Measurements from ENCODE around the gene DLX1. TPM values are rescaled to one million over a fixed set of nuclear protein-coding genes. Genes with fewer than 3 reads are reported as not detected.

Gene DLX1
- total RNA-seq, 1 experiment from 2014 or later = 0.87 TPM

DNA sequence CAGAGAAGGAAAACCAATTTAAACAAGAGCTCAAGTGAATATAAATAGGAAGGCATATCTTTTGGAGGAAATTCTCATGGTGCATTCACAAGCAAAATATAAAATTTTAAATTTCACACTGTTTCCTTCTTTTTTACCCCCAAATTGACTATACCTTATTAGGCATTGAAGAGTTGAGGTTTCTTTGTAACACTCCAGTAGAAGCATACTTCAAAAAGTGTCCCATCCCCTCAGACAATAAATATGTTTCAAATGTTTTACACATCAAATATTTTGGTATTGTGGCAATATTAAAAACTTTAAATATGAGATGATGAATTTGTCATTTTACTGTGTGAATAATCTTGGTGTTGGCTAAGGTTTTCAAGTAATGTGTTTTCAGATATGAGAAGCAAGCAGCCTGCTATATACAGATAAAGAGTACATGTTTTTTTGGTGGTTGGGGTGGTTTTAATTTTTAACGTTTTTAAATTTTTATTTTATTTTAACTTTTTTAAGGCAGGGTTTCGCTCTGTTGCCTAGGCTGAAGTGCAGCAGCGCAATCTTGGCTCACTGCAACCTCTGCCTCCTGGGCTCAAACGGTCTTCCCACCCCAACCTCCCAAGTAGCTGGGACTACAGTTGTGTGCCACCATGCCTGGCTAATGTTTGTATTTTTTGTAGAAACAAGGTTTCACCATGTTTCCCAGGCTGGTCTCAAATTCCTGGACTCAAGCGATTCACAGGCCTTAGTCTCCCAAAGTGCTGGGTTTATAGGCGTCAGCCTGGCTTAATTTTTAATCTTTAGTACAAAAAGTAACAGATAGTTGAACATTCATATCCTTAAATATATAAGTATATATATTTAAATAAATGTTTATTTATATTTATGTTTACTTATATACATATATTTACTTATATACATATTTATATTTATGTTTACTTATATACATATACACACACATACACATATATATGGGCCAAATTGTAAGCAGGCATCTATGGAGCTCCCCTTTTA lies 36.5 kb upstream of the DLX1 start:
- H3K4me1 ChIP-seq (replicated peaks; ENCODE audit: insufficient read depth) = peaks cover 12% of the 10 kb centered on the region; the same call in 1 of the 2 replicates
- DNase-seq = no peak
- H3K36me3 ChIP-seq (ENCODE audit: low read depth) = no peaks in the 10 kb centered on the region
- H3F3A ChIP-seq (ENCODE audit: insufficient read depth, low read depth) = no peaks in the 10 kb centered on the region
- no peaks in the 10 kb centered on the region for H3K9me3 ChIP-seq (ENCODE audit: insufficient read depth, low read depth)
- ChIA-PET CTCF (no interaction called here), POLR2A (ENCODE audit: unreplicated experiment) (interaction anchor here (0.5 kb wide), 1 partner anchor 1050 kb away, joined by 25 read pairs; no protein-coding TSS in a partner anchor)
- no peak overlapping the region for H3K4me3 ChIP-seq
- intact Hi-C loops (cut with micrococcal nuclease; ENCODE audit: unreplicated experiment) = no loop called here
- no peaks in the 10 kb centered on the region for H3K79me2 ChIP-seq (ENCODE audit: low read depth)
- H3K4me2 ChIP-seq = no peak overlapping the region
- no peak overlapping the region for H3K27ac ChIP-seq
- no peaks in the 10 kb centered on the region for H4K20me1 ChIP-seq (ENCODE audit: insufficient read depth)
- H3K27me3 ChIP-seq (ENCODE audit: insufficient read depth, low read depth) = no peaks in the 10 kb centered on the region
- H2AFZ ChIP-seq = no peak overlapping the region
- no peaks in the 10 kb centered on the region for H3K9me2 ChIP-seq (ENCODE audit: insufficient read depth)
- no peak for TF ChIP-seq CTCF (conservative IDR thresholded peaks at IDR 0.05)
- TF ChIP-seq EZH2 (IDR thresholded peaks at IDR 0.05; ENCODE audit: low read depth) = no peak
- BruUV-seq (replicated peaks) = no TSS peak

DNA sequence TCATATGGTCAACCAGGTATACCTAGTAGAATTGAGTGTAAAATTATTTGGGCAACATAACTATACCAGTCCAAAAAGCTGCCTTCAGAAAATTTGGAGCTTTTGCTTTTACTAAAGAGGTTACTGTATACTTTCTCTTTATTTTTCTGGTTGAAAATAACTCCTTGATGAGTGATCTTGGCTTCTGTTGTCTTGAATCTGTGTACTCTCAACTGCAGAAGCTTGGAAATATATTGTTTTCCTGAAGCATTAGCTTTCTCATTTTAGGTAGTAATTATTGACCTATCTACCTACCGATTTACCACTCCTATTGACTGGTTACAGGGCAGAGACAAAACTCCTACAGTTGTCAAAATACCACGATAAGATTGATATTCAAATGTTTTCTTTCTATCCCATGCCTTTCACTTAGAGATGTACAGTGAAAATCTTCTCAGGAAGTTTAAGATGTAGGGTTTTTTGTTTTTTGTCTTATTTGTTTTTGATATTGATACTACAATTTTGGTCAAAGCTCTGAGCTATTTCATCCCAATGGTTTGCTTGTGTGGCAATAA lies 35.7 kb upstream of the DLX1 start:
- Histone ChIP-seq H3K4me2 (no peak overlapping the region), H3K9me2 (ENCODE audit: insufficient read depth) (no peaks in the 10 kb centered on the region), H3K36me3 (ENCODE audit: low read depth) (no peaks in the 10 kb centered on the region), H2AFZ (no peak overlapping the region), H3K27me3 (ENCODE audit: insufficient read depth, low read depth) (no peaks in the 10 kb centered on the region), H3K4me3 (no peak overlapping the region), H3K4me1 (replicated peaks; ENCODE audit: insufficient read depth) (peaks cover 12% of the 10 kb centered on the region; the same call in 1 of the 2 replicates), H3K9me3 (ENCODE audit: insufficient read depth, low read depth) (no peaks in the 10 kb centered on the region), H4K20me1 (ENCODE audit: insufficient read depth) (no peaks in the 10 kb centered on the region), H3K27ac (no peak overlapping the region), H3F3A (ENCODE audit: insufficient read depth, low read depth) (no peaks in the 10 kb centered on the region), H3K79me2 (ENCODE audit: low read depth) (no peaks in the 10 kb centered on the region)
- TF ChIP-seq EZH2 (IDR thresholded peaks at IDR 0.05; ENCODE audit: low read depth) (no peak), CTCF (conservative IDR thresholded peaks at IDR 0.05) (no peak)
- intact Hi-C loops (cut with micrococcal nuclease; ENCODE audit: unreplicated experiment) = no loop called here
- ChIA-PET CTCF (no interaction called here), POLR2A (ENCODE audit: unreplicated experiment) (no interaction called here)
- BruUV-seq (replicated peaks) = no TSS peak
- DNase-seq = no peak

GRCh38 chr2:172050479-172051125 lies 34.7 kb upstream of the DLX1 start:
- Histone ChIP-seq H3F3A (ENCODE audit: insufficient read depth, low read depth) (no peaks in the 10 kb centered on the region), H3K4me1 (replicated peaks; ENCODE audit: insufficient read depth) (peaks cover 12% of the 10 kb centered on the region; the same call in 1 of the 2 replicates), H3K4me2 (no peak overlapping the region), H3K9me3 (ENCODE audit: insufficient read depth, low read depth) (no peaks in the 10 kb centered on the region), H3K36me3 (ENCODE audit: low read depth) (no peaks in the 10 kb centered on the region), H2AFZ (no peak overlapping the region), H3K9me2 (ENCODE audit: insufficient read depth) (no peaks in the 10 kb centered on the region), H3K27me3 (ENCODE audit: insufficient read depth, low read depth) (no peaks in the 10 kb centered on the region), H3K79me2 (ENCODE audit: low read depth) (no peaks in the 10 kb centered on the region), H4K20me1 (ENCODE audit: insufficient read depth) (no peaks in the 10 kb centered on the region), H3K4me3 (no peak overlapping the region), H3K27ac (no peak overlapping the region)
- TF ChIP-seq EZH2 (IDR thresholded peaks at IDR 0.05; ENCODE audit: low read depth) (no peak), CTCF (conservative IDR thresholded peaks at IDR 0.05) (no peak)
- ChIA-PET POLR2A (ENCODE audit: unreplicated experiment) (no interaction called here), CTCF (no interaction called here)
- intact Hi-C loops (cut with micrococcal nuclease; ENCODE audit: unreplicated experiment) = no loop called here
- no TSS peak for BruUV-seq (replicated peaks)
- no peak for DNase-seq

Data from PC-9 (cell line).